GM21786 (cell line): ENCODE measurements around the gene STAC.
"Not testable (repeated sequence)": the region's sequence is repeated elsewhere in the genome, so short reads cannot be mapped to it uniquely, and the experiment has no call there.

Experiments used
- ATAC-seq: cut with Tn5 transposase; IDR thresholded peaks from one replicate; pipeline ENCODE4 v1.9.1; 2021; ENCODE audit not compliant: unreplicated experiment

STAC gene

GRCh38 chr3:36411587-36411986, 31.3 kb downstream of the STAC start:
- no peak for ATAC-seq

GRCh38 chr3:36416599-36416998, 36.3 kb downstream of the STAC start:
- ATAC-seq: no peak

DNA sequence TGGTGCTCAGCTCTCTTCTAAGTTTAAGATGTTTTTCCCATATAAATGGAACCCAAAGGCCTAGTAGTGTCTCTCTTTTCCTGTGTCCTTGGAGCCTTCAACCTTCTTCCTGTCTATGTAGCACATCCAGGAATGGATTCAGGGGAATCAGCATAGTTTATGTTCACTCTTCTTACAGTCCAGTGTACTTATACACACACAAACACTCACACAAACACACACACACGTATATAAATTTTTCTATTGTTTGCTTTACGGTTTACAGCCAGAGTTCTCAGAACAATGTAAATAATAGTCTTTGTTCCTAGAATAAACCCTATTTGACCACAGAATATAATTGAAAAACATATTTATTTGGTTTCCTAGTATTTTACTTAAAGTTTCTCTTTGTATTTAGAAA, 36.9 kb downstream of the STAC start:
- no peak for ATAC-seq

DNA sequence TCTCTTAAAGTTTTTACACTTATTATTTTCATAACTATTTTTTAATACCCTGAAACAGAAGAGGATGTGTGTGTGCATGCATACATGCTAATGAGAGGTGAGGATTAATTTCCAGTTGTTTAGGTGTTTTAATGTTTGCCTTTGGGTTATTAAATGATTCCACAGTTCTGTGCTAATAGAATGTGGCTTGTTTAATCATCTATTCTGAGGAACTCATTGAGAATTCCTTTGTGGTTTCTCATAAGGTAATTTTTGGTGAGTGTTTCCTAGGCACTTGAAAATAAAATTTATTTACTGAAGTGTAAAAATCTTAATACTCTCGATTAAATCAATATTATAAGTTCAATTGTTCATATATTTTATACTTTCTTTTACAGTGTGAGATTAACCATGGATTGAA, 38.0 kb downstream of the STAC start:
- ATAC-seq: no peak

DNA sequence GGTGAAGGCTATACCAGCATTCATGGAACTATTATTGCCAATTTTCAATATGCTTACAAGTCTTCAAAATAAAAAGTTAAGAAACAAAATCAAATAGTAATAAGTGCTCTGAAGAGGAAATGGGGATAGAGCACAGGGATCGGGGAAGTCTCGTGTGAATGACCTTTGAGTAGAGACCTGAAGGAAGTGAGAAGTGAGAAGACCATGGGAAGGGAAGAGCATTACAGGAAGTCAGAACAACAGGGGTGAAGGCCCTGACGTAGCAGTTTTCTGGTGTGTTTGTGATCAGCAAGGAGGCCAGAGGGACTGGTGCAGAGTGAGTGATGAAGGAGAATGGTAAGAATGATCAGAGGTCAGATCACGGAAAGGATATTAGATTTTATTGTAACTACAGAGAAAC, 48.1 kb downstream of the STAC start:
- ATAC-seq: no peak

DNA sequence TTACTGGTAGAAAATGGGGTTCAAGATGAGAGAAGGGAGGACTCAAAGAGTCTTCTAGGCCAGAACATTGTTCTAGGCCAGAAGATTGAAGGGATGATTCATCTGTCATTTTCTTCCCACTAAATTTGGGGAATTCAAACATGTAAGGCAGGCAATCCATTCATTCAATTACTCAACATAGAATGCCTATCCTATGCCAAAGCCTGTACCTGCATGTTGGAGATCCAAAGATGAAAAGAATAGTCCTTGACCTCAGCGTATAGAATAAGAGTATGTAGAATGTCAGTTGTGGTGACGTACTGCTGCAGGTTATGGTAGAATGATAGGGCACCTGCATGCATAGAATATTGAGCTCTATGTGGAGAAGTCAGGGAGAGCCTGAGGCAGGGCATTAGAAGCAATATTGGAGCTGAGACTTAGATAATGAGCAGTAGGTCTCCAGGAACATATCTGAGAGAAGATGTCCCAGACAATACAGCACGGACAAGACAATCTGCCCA, 49.7 kb downstream of the STAC start:
- ATAC-seq: no peak

DNA sequence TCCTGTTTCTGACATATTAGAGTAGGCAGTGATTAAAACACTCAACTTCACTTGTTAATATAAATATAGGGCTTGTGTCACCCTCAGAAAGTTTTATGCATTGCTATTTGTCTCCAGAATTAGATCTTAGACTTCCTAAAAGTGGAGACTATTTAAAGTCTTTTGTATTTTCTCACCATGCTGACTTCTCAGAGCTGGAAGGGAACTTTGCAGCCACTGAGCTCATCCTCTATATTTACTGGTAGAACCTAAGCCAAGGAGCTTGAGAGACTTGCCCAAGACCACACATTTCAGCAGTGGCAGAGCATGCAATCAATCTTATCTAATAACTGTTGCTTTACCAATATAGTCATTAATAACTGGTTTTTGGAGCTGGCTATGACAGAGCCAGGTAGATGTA, 53.2 kb downstream of the STAC start:
- ATAC-seq: no peak

DNA sequence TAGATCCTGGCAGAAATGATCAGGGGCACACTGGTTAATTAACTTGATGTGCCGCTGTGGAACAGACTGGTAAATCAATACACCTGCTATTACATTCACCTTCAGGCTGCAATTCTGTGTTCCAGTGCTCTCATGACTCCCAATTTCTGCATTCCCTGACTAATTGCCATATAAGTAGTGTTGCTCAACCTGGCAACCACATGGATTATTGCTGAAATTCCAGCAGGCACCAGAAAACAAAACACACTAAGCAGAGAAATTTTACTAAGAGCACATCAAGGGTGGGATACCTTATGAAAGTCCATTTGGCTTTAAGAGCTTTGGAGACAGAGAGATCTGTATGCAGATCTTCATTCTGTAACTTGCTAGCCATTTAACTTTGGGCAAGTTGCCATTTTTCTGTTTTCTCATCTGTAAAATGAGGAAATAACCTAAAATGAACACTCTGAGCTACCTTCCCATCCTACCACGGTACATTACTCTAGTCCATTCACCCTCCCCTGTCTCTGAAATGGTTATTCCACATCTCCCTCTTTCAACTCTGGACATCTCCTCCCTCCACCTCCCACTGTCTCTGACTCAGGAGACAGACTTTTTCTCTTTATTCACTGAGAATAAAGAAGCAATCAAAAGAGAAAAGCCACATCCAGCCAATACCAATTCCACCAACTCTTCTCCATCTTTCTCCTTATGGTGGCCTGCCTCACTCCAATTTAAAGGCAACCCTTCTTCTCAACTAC, 54.6 kb downstream of the STAC start:
- no peak for ATAC-seq

DNA sequence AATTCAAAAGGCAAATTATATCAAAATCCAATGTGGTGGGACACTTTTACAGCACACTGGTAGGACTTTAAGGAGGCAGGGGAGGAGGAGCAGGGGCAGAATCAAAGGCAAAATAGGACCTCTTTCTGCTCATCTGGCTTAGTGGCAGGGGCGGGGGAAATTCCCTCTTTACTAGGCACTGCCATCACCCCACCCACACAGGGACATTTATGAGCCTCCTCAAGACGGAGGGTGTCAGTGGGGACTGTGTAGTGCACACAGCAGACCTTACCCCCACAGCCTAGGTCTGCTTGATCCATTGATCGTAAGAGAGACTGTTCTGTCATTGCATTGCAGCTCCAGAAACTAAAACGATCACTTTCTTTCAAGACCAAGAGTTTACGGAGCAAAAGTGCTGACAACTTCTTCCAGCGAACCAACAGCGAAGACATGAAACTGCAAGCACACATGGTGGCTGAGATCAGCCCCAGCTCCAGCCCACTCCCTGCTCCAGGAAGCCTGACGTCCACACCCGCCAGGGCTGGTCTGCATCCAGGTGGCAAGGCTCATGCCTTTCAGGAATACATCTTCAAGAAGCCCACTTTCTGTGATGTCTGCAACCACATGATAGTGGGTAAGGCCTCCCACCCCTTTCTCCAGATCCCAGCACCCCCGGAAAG, 62.9 kb downstream of the STAC start:
- ATAC-seq: no peak

DNA sequence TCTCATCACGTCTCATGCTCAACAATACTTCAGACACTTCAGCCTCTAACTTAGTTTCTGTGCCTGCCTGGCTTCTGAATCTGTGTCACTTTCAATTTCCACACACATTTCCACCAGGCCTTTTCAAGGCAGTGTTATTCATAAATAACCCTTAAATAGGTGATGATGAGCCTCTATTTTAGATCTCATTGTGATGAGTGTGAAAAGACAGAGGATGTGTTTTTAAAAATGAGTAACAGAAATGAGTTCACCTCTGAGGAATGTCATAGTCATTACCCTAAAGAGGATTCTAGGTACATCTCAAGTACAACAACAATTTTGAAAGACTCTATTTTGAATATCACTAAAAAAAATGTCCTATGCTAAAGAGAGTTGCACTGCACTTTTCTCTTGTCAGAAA, 64.6 kb downstream of the STAC start:
- ATAC-seq: no peak

GRCh38 chr3:36446276-36446675, 66.0 kb downstream of the STAC start:
- ATAC-seq: no peak

DNA sequence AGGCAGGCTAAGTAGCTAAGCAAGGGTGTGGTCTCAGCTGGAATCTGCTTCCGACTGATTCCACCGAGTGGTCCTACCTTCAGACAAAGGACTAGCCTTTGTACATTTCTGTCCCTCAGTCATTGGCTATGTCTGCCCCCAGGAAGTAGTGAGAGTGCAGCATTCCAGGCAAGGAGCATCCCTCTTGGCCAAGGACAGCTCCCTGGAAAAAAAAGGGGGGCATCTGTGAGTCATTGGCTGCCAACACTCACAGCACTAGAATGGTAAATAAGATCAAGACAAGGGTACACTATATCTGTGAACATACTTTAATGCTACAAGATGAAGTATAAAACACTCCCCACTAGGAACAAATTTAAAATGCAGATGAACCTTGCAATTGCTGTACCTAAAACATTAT, 66.8 kb downstream of the STAC start:
- ATAC-seq: no peak

DNA sequence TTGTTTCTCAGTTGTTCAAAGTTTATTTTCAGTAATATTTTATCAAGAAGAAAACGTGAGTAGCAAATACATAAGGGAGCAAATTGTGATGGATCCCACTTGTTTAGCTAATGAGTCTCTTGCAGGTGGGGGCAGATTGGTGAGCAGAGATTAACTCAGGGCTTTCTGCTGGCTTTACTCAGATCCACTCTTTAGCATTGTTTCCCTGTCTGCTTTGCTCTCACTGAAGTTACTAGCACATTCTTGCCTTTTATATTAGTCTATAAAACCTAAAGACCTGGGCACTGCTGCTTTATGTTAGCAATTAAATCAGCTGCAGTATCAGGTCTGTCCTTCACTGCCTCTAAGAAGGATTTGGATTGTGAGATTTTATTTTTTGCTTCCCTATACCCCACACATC, 71.5 kb downstream of the STAC start:
- ATAC-seq: no peak

- not testable (repeated sequence) for ATAC-seq
Observed at GRCh38 chr3:36453213-36453612, 72.9 kb downstream of the STAC start.

DNA sequence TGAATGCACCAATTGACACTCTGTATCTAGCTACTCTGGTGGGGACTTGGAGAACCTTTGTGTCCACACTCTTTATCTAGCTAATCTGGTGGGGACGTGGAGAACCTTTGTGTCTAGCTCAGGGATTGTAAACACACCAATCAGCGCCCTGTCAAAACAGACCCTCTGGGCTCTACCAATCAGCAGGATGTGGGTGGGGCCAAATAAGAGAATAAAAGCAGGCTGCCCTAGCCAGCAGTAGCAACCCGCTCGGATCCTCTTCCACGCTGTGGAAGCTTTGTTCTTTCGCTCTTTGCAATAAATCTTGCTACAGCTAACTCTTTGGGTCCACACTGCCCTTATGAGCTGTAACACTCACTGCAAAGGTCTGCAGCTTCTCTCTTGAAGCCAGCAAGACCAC, 73.6 kb downstream of the STAC start:
- ATAC-seq: not testable (repeated sequence)

GRCh38 chr3:36455406-36455805, 75.1 kb downstream of the STAC start:
- no peak for ATAC-seq

DNA sequence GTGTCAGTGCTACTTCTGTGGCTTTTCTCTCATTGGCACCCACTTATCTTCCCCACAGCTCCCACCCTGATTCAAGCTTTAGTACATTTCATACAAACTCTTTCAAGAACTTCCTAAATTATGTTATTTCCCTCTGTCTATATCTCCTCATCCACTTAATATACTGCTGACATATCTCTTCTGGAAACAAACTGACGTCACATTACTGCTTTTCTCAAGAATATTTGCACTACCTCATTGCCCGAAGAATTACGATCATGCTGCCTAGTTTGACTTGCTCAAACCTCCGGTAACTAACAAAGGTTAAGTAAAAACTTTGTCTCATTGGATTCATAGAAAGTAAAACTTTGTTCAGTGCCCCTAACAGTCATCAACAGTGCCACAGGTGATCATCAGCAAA, 76.5 kb downstream of the STAC start:
- ATAC-seq: no peak

GRCh38 chr3:36457667-36458066, 77.4 kb downstream of the STAC start:
- no peak for ATAC-seq

- ATAC-seq: no peak
Observed at GRCh38 chr3:36459177-36459576, 78.9 kb downstream of the STAC start.

- ATAC-seq: no peak
Observed at GRCh38 chr3:36461597-36461996, 81.3 kb downstream of the STAC start.

GRCh38 chr3:36472045-36472444, 91.7 kb downstream of the STAC start:
- ATAC-seq: not testable (repeated sequence)

DNA sequence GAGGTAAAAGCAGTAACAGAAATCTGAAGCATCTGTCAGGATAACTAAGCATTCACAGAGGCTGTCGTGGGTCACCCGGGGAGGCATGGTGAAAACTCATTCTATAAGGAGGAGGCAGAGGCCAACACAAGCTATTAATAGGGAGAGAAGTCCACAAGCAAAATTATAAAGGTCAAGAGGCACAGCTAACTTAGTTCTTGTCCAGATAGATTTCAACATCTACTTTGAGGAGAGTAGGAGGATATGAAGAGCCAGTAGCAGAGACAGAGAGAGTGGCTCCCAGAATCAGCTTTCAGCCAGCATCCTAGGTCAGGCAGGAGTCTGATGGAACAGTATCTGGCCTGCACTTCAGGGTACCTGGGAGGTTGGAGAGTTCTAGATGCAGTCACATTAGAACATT, 95.3 kb downstream of the STAC start:
- no peak for ATAC-seq
